Peyer's patch (tissue), 4 donors: ENCODE results near the gene ANO6.

Source experiments
- POLR2A ChIP-seq, 2 donors: fragments of 450-650 bp; IDR thresholded peaks; one replicate each; pipeline ENCODE4 v1.5.1; 2017; ENCODE audit warnings: antibody characterized with exemption in 2 of 2, mild to moderate bottlenecking in 2 of 2, moderate library complexity in 2 of 2
- TF ChIP-seq, protein P1 (sequence below), 6 experiments: fragments of 450-650 bp in 4 of 6; fragments of 200-600 bp in 2 of 6; sonication (generic) in 1 of 6; IDR thresholded peaks; one replicate each; pipeline ENCODE4 v1.5.1; 2017 to 2019; ENCODE audit warnings: antibody characterized with exemption in 6 of 6, mild to moderate bottlenecking in 3 of 6, moderate library complexity in 1 of 6

DNA sequence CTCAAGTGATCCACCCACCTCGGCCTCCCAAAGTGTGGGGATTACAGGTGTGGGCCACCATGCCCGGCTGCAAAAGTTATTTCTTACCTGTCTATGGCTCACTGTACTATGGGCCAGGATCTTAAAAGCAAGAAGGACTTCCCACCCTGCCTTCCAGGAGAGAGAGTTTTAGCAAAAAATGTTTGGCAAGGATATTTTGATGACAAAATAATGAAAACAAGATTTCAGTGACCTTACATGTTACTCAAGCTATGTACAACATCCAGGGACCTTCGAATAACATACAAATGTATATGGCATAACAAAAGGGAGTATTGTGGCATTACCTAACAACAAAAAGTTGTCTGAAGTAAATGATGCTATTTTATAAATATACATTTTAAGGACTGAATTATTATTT lies 55.1 kb downstream of the ANO6 start:
- TF ChIP-seq, protein P1, sequence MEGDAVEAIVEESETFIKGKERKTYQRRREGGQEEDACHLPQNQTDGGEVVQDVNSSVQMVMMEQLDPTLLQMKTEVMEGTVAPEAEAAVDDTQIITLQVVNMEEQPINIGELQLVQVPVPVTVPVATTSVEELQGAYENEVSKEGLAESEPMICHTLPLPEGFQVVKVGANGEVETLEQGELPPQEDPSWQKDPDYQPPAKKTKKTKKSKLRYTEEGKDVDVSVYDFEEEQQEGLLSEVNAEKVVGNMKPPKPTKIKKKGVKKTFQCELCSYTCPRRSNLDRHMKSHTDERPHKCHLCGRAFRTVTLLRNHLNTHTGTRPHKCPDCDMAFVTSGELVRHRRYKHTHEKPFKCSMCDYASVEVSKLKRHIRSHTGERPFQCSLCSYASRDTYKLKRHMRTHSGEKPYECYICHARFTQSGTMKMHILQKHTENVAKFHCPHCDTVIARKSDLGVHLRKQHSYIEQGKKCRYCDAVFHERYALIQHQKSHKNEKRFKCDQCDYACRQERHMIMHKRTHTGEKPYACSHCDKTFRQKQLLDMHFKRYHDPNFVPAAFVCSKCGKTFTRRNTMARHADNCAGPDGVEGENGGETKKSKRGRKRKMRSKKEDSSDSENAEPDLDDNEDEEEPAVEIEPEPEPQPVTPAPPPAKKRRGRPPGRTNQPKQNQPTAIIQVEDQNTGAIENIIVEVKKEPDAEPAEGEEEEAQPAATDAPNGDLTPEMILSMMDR (IDR thresholded peaks at IDR 0.05) = no peak
- TF ChIP-seq POLR2A (IDR thresholded peaks at IDR 0.05) = no peak
